NT2/D1 (cell line): Measurements from ENCODE around the gene MAX.

ENCODE experiments used
- SUZ12 ChIP-seq: IDR thresholded peaks from 2 replicates; pipeline ENCODE4 v1.6.1; 2011; ENCODE audit not compliant: insufficient read length, insufficient read depth; ENCODE audit errors: extremely low read depth
- YY1 ChIP-seq: IDR thresholded peaks from 2 replicates; pipeline ENCODE4 v1.6.1; 2011; ENCODE audit not compliant: insufficient read length, insufficient read depth
- ZNF274 ChIP-seq: IDR thresholded peaks from 2 replicates; pipeline ENCODE4 v1.6.1; 2011; ENCODE audit warnings: mild to moderate bottlenecking, low read depth, low read length

GRCh38 chr14:65103150-65103760 is 938 bp upstream of the MAX start:
- no peak for TF ChIP-seq ZNF274
- no peak for TF ChIP-seq SUZ12
- TF ChIP-seq YY1, result no peak
